HEK293T (cell line): ENCODE measurements around the gene DEFB114.

Experiments used
- BHLHE40 ChIP-seq: fragments of 450-650 bp; IDR thresholded peaks from 2 replicates; pipeline ENCODE4 v1.6.1; 2016; ENCODE audit warnings: mild to moderate bottlenecking, moderate library complexity, borderline replicate concordance
- ELF4 ChIP-seq: fragments of 450-650 bp; IDR thresholded peaks from 2 replicates; pipeline ENCODE4 v1.6.1; 2017; ENCODE audit warnings: antibody characterized with exemption
- FOXK2 ChIP-seq: fragments of 450-650 bp; IDR thresholded peaks from 2 replicates; pipeline ENCODE4 v1.6.1; 2016; ENCODE audit warnings: mild to moderate bottlenecking
- FOXM1 ChIP-seq: fragments of 450-650 bp; IDR thresholded peaks from 2 replicates; pipeline ENCODE4 v1.6.1; 2017; ENCODE audit warnings: mild to moderate bottlenecking, borderline replicate concordance
- L3MBTL2 ChIP-seq: fragments of 450-650 bp; conservative IDR thresholded peaks from 2 replicates; pipeline ENCODE4 v1.6.1; 2016; ENCODE audit warnings: mild to moderate bottlenecking
- LEF1 ChIP-seq: fragments of 450-650 bp; IDR thresholded peaks from 2 replicates; pipeline ENCODE4 v1.6.1; 2017; ENCODE audit warnings: mild to moderate bottlenecking, borderline replicate concordance
- SP1 ChIP-seq: fragments of 450-650 bp; IDR thresholded peaks from 2 replicates; pipeline ENCODE4 v1.6.1; 2017
- SUZ12 ChIP-seq: fragments of 450-650 bp; IDR thresholded peaks from 2 replicates; pipeline ENCODE4 v1.6.1; 2016; ENCODE audit warnings: mild to moderate bottlenecking
- TF ChIP-seq, protein P1 (sequence below): fragments of 450-650 bp; IDR thresholded peaks from 2 replicates; pipeline ENCODE4 v1.6.1; 2016

DNA sequence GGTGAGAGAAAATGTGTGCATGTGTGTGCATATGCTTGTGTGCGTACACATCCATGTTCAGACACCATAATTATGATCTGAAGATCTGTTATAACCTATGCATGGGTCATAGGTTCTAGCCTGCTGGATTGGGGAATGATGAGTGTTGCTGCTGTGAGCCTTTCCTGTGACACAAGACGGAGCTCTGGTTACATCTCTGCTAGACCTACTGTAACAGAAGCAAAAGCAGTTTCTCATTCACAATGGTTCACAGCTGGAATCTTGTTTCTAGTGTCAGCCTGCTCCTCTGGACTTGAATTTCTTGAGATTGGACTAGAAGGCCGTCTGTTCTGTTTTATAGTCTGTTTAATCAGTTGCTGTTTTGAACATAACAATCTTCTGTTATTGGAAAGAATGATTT is 40.1 kb downstream of the DEFB114 start:
- no peak for TF ChIP-seq FOXK2
- TF ChIP-seq SUZ12, result no peak
- no peak for TF ChIP-seq ELF4
- no peak for TF ChIP-seq SP1
- TF ChIP-seq FOXM1, result no peak
- TF ChIP-seq L3MBTL2, result no peak
- no peak for TF ChIP-seq BHLHE40
- TF ChIP-seq LEF1, result no peak
- TF ChIP-seq, protein P1, sequence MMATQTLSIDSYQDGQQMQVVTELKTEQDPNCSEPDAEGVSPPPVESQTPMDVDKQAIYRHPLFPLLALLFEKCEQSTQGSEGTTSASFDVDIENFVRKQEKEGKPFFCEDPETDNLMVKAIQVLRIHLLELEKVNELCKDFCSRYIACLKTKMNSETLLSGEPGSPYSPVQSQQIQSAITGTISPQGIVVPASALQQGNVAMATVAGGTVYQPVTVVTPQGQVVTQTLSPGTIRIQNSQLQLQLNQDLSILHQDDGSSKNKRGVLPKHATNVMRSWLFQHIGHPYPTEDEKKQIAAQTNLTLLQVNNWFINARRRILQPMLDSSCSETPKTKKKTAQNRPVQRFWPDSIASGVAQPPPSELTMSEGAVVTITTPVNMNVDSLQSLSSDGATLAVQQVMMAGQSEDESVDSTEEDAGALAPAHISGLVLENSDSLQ, result no peak
